GM12878 (cell line): Measurements from ENCODE around the gene PTPN2. TPM values are rescaled to one million over a fixed set of nuclear protein-coding genes. Genes with fewer than 3 reads are reported as not detected.

Experiments used
- ATAC-seq: fragments of 200-7000 bp; cut with Tn5 transposase; 3 replicates; pipeline ENCODE4 v1.9.1; 2020; ENCODE audit warnings: mild to moderate bottlenecking, moderate library complexity
- BruUV-seq: library from RNA; stranded (reverse); fragments of 400-500 nt; replicated peaks from 2 replicates; lab custom pipeline; 2021; lab: Mats Ljungman, UMichigan
- CTCF ChIA-PET: fragments of 300-600 bp; sonication (Branson Sonifier 250); formaldehyde crosslinking; extraction: SDS; loops from one replicate; lab custom pipeline; 2021; ENCODE audit warnings: inconsistent platforms; lab: Yijun Ruan, JAX
- POLR2A ChIA-PET: fragments of 350-600 bp; formaldehyde crosslinking; extraction: SDS; loops from one replicate; lab custom pipeline; 2021; ENCODE audit warnings: inconsistent platforms; lab: Charles Lee
- RAD21 ChIA-PET: fragments of 300-600 bp; sonication (Branson Sonifier 250); formaldehyde crosslinking; loops from one replicate; lab custom pipeline; 2023; ENCODE audit warnings: antibody characterized with exemption; ENCODE audit not compliant: unreplicated experiment; lab: Charles Lee
- SMC1A ChIA-PET: fragments of 300-600 bp; sonication (Branson Sonifier 250); formaldehyde crosslinking; loops from one replicate; lab custom pipeline; 2023; ENCODE audit not compliant: unreplicated experiment, uncharacterized antibody; lab: Charles Lee
- DNase-seq: peaks from one replicate; pipeline ENCODE4 v3.0.0-alpha.2; 2011; ENCODE audit warnings: low read depth, low spot score
- FAIRE-seq: peaks from 3 replicates; lab custom pipeline; 2011; peaks lifted over from hg19 to GRCh38; lab: Jason Lieb, UNC
- H2AFZ ChIP-seq: 2 replicates; pipeline ENCODE4 v1.6.0; 2011; ENCODE audit warnings: low read depth, low read length, control low read depth; ENCODE audit not compliant: control insufficient read depth
- H3K27ac ChIP-seq: 2 replicates; pipeline ENCODE4 v1.5.1; 2011; ENCODE audit warnings: control low read depth; ENCODE audit not compliant: control insufficient read depth, insufficient read depth
- H3K27me3 ChIP-seq, 2 experiments: replicated peaks in 1 of 2; 2 replicates each; pipeline versions ENCODE4 v1.6.0 to v1.6.1; 2011; ENCODE audit warnings: low read length in 1 of 2; ENCODE audit not compliant: control insufficient read depth in 2 of 2, insufficient read depth in 2 of 2
- H3K36me3 ChIP-seq, 2 experiments: 2 replicates each; pipeline ENCODE4 v1.5.1; 2011; ENCODE audit warnings: low read length in 1 of 2; ENCODE audit not compliant: control insufficient read depth in 2 of 2, insufficient read depth in 2 of 2
- H3K4me1 ChIP-seq: 2 replicates; pipeline ENCODE4 v1.6.1; 2011; ENCODE audit warnings: mild to moderate bottlenecking, low read length, moderate library complexity, mixed read lengths; ENCODE audit not compliant: control insufficient read depth, insufficient read depth
- H3K4me2 ChIP-seq: 2 replicates; pipeline ENCODE4 v1.6.0; 2011; ENCODE audit warnings: control low read depth; ENCODE audit not compliant: control insufficient read depth, insufficient read depth
- H3K4me3 ChIP-seq: fragments of 200-600 bp; sonication (generic); 2 replicates; pipeline ENCODE4 v1.5.1; 2016
- H3K79me2 ChIP-seq: 2 replicates; pipeline ENCODE4 v1.6.0; 2011; ENCODE audit warnings: low read length; ENCODE audit not compliant: control insufficient read depth, insufficient read depth
- H3K9ac ChIP-seq: 2 replicates; pipeline ENCODE4 v1.8.0; 2011; ENCODE audit warnings: low read length, control low read depth, mixed read lengths; ENCODE audit not compliant: control insufficient read depth, insufficient read depth
- H3K9me3 ChIP-seq: replicated peaks from 3 replicates; pipeline ENCODE4 v1.5.1; 2011; ENCODE audit warnings: mild to moderate bottlenecking, low read length; ENCODE audit not compliant: control insufficient read depth, insufficient read depth
- H4K20me1 ChIP-seq: 2 replicates; pipeline ENCODE4 v1.6.0; 2011; ENCODE audit not compliant: control insufficient read depth, insufficient read depth
- BRCA1 ChIP-seq: IDR thresholded peaks from 2 replicates; pipeline ENCODE4 v1.6.1; 2011; ENCODE audit warnings: low read depth, low read length, improper control_type of control experiment
- CBX3 ChIP-seq: fragments of 200-600 bp; sonication (generic); IDR thresholded peaks from 2 replicates; pipeline ENCODE4 v1.6.1; 2016; ENCODE audit warnings: low read depth, borderline replicate concordance
- HCFC1 ChIP-seq: fragments of 150-350 bp; IDR thresholded peaks from 2 replicates; pipeline ENCODE4 v1.6.1; 2014; ENCODE audit warnings: low read length
- IKZF1 ChIP-seq: fragments of 450-650 bp; conservative IDR thresholded peaks from 2 replicates; pipeline ENCODE4 v1.6.1; 2017; ENCODE audit warnings: antibody characterized with exemption, mild to moderate bottlenecking
- IKZF2 ChIP-seq, 2 experiments: fragments of 450-650 bp; IDR thresholded peaks; 2 replicates each; pipeline ENCODE4 v1.6.1; 2017; ENCODE audit warnings: mild to moderate bottlenecking in 2 of 2, moderate library complexity in 2 of 2
- JUND ChIP-seq: IDR thresholded peaks from 2 replicates; pipeline ENCODE4 v1.6.1; 2012; ENCODE audit warnings: low read depth, mild to moderate bottlenecking, low read length, improper control_type of control experiment, moderate library complexity
- MEF2B ChIP-seq: fragments of 450-650 bp; IDR thresholded peaks from 2 replicates; pipeline ENCODE4 v1.6.1; 2018; ENCODE audit warnings: mild to moderate bottlenecking, moderate library complexity; ENCODE audit not compliant: partially characterized antibody, poor library complexity, severe bottlenecking
- NFYA ChIP-seq: IDR thresholded peaks from 2 replicates; pipeline ENCODE4 v1.6.1; 2011; ENCODE audit warnings: low read depth, mild to moderate bottlenecking, low read length, improper control_type of control experiment, borderline replicate concordance
- SMARCA5 ChIP-seq: fragments of 450-650 bp; IDR thresholded peaks from 2 replicates; pipeline ENCODE4 v1.6.1; 2017; ENCODE audit warnings: mild to moderate bottlenecking
- SREBF2 ChIP-seq: IDR thresholded peaks from 2 replicates; pipeline ENCODE4 v1.6.1; 2012; ENCODE audit warnings: mild to moderate bottlenecking, low read length
- TARDBP ChIP-seq: IDR thresholded peaks from 2 replicates; pipeline ENCODE4 v1.6.1; 2016; ENCODE audit warnings: borderline replicate concordance
- ZSCAN29 ChIP-seq: fragments of 450-650 bp; IDR thresholded peaks from 2 replicates; pipeline ENCODE4 v1.6.1; 2017; ENCODE audit warnings: mild to moderate bottlenecking, moderate library complexity
- WGBS: methylation state at CpG from one replicate; pipeline ENCODE4 v1.1.6; 2016; ENCODE audit warnings: low lambda C conversion rate; ENCODE audit not compliant: insufficient replicate concordance, insufficient coverage; ENCODE audit errors: missing lambda C conversion rate; 5-methylcytosine and 5-hydroxymethylcytosine counted together
- in situ Hi-C: fragments of 300-500 bp; cut with MboI; formaldehyde crosslinking; loops from 9 replicates; pipeline ENCODE4 v1.14.3; 2018; ENCODE audit warnings: mixed read lengths
- intact Hi-C: fragments of 100-400 bp; cut with micrococcal nuclease; formaldehyde crosslinking; loops from one replicate; pipeline ENCODE4 v1.14.2; 2022; ENCODE audit not compliant: unreplicated experiment
- polyA plus RNA-seq, 11 experiments: library from polyadenylated mRNA; depleted of rRNA in 4 of 11; unstranded in 6 of 11; stranded (reverse) in 5 of 11; fragments of >200 nt; fragmentation: Nextera tagmentation in 4 of 11; fragmentation: Illumina TruSeq in 1 of 11; extraction: Ambion mirVana in 4 of 11; extraction: Trizol in 1 of 11; gene quantifications; 1 replicate in 1 of 11; 2 replicates in 10 of 11; pipeline versions ENCODE4 v1.2.1 to v1.2.3, GENCODE V29; 2011 to 2016; ENCODE audit warnings: inconsistent platforms in 2 of 11, missing spikeins in 2 of 11, low read depth in 1 of 11
- total RNA-seq, 4 experiments: library from RNA; depleted of rRNA in 3 of 4; stranded (reverse); fragments of >200 nt in 3 of 4; fragmentation: Illumina TruSeq in 1 of 4; extraction: Trizol in 1 of 4; gene quantifications; 2 replicates each; pipeline versions ENCODE4 v1.2.1 to v1.2.3, GENCODE V29; 2013 to 2021
- TF ChIP-seq, protein P1 (sequence below): IDR thresholded peaks from 2 replicates; pipeline ENCODE4 v1.6.1; 2011; ENCODE audit warnings: borderline replicate concordance, low read depth, mild to moderate bottlenecking, moderate library complexity, low read length; ENCODE audit not compliant: insufficient read depth, poor library complexity, severe bottlenecking
- TF ChIP-seq, protein P2 (sequence below): fragments of 450-650 bp; IDR thresholded peaks from 2 replicates; pipeline ENCODE4 v1.6.1; 2017; ENCODE audit warnings: mild to moderate bottlenecking
- TF ChIP-seq, protein P3 (sequence below): IDR thresholded peaks from 2 replicates; pipeline ENCODE4 v1.6.1; 2011; ENCODE audit warnings: borderline replicate concordance, low read depth, mild to moderate bottlenecking, moderate library complexity, mixed read lengths, low read length; ENCODE audit not compliant: insufficient read depth; ENCODE audit errors: extremely low read length
- TF ChIP-seq, protein P4 (sequence below): fragments of 450-650 bp; IDR thresholded peaks from 2 replicates; pipeline ENCODE4 v1.6.1; 2014; ENCODE audit warnings: mild to moderate bottlenecking

The PTPN2 gene
- total and polyA plus RNA-seq, 10 of the 15 experiments (the other 5 are each of a cell fraction or from before 2014, with no cell fraction given) = 46.5 to 86.7 (median 64.6) TPM

DNA sequence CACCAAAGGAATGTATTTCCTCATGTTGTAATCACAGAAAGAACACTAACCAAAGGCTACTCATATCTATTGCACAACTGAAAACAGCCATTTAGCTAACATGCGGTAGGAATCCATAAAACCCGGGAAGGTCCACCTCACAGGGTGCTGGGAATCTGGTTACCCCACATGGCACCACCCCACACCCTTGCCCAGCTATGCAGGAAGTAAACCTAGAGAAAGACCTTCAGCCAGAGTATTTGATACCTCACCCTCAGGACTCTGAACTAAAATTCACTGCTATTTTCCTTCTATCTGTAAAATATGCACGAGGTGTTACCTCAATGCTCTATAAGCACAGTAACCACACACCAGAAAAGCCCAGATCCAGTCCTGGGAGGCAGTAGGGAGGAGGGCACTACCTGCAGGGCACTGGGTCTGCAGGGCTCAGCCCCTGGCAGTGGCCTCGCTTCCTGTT lies 45.8 kb downstream of the PTPN2 start:
- peaks cover 46% of the 10 kb centered on the region for H3K79me2 ChIP-seq
- peak overlapping the region; percentile 62 for H3K4me3 ChIP-seq
- peaks cover 4 to 9% of the 10 kb centered on the region in 2 experiments for H3K36me3 ChIP-seq
- 4% methylated on average over 4 of the region's 4 CpGs for WGBS
- intact Hi-C loops = loop anchor here (2.0 to 5.0 kb wide), 2 partner anchors 35 to 109 kb away; partner anchors contain the start of gene SEH1L
- H3K4me2 ChIP-seq = peak overlapping the region; percentile 91
- no peak overlapping the region; the same call in 1 of the 2 replicates for H2AFZ ChIP-seq
- no peaks in the 10 kb centered on the region for H3K27me3 ChIP-seq
- POLR2A ChIA-PET = interaction anchor here (1.5 kb wide), 2 partner anchors 45 to 47 kb away, joined by 5 to 6 read pairs; no protein-coding TSS in a partner anchor
- ATAC-seq (peak; percentile 42), DNase-seq (peak; percentile 39), FAIRE-seq (no peak)
- RAD21 ChIA-PET = interaction anchor here (0.7 to 1.5 kb wide), 6 partner anchors 25 to 49 kb away, joined by 3 to 15 read pairs (median 4); no protein-coding TSS in a partner anchor
- H3K9ac ChIP-seq = peak overlapping the region; percentile 68
- in situ Hi-C loops = no loop called here
- no TSS peak for BruUV-seq
- SMC1A ChIA-PET = interaction anchor here (0.6 to 1.5 kb wide), 6 partner anchors 11 to 53 kb away, joined by 3 to 18 read pairs (median 4); no protein-coding TSS in a partner anchor
- no peaks in the 10 kb centered on the region for H4K20me1 ChIP-seq
- CTCF ChIA-PET = interaction anchor here (0.9 kb wide), 1 partner anchor 43 kb away, joined by 3 read pairs; no protein-coding TSS in a partner anchor
- no peaks in the 10 kb centered on the region for H3K9me3 ChIP-seq
- peak overlapping the region; percentile 95 for H3K27ac ChIP-seq
- H3K4me1 ChIP-seq = peaks cover 31% of the 10 kb centered on the region
- TF ChIP-seq SMARCA5 (no peak), BRCA1 (no peak), IKZF1 (peak; percentile 56), IKZF2 (IDR thresholded peaks at IDR 0.05) (peak in 1 of 2 experiments; percentile 49; a peak in 1 of 4 replicates), JUND (no peak), ZSCAN29 (no peak), NFYA (no peak), MEF2B (no peak), SREBF2 (no peak), CBX3 (no peak), HCFC1 (no peak), TARDBP (no peak)
- TF ChIP-seq, protein P1, sequence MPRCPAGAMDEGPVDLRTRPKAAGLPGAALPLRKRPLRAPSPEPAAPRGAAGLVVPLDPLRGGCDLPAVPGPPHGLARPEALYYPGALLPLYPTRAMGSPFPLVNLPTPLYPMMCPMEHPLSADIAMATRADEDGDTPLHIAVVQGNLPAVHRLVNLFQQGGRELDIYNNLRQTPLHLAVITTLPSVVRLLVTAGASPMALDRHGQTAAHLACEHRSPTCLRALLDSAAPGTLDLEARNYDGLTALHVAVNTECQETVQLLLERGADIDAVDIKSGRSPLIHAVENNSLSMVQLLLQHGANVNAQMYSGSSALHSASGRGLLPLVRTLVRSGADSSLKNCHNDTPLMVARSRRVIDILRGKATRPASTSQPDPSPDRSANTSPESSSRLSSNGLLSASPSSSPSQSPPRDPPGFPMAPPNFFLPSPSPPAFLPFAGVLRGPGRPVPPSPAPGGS = no peak
- TF ChIP-seq, protein P2, sequence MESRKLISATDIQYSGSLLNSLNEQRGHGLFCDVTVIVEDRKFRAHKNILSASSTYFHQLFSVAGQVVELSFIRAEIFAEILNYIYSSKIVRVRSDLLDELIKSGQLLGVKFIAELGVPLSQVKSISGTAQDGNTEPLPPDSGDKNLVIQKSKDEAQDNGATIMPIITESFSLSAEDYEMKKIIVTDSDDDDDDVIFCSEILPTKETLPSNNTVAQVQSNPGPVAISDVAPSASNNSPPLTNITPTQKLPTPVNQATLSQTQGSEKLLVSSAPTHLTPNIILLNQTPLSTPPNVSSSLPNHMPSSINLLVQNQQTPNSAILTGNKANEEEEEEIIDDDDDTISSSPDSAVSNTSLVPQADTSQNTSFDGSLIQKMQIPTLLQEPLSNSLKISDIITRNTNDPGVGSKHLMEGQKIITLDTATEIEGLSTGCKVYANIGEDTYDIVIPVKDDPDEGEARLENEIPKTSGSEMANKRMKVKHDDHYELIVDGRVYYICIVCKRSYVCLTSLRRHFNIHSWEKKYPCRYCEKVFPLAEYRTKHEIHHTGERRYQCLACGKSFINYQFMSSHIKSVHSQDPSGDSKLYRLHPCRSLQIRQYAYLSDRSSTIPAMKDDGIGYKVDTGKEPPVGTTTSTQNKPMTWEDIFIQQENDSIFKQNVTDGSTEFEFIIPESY = no peak
- TF ChIP-seq, protein P3, sequence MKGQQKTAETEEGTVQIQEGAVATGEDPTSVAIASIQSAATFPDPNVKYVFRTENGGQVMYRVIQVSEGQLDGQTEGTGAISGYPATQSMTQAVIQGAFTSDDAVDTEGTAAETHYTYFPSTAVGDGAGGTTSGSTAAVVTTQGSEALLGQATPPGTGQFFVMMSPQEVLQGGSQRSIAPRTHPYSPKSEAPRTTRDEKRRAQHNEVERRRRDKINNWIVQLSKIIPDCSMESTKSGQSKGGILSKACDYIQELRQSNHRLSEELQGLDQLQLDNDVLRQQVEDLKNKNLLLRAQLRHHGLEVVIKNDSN = no peak
- TF ChIP-seq, protein P4, sequence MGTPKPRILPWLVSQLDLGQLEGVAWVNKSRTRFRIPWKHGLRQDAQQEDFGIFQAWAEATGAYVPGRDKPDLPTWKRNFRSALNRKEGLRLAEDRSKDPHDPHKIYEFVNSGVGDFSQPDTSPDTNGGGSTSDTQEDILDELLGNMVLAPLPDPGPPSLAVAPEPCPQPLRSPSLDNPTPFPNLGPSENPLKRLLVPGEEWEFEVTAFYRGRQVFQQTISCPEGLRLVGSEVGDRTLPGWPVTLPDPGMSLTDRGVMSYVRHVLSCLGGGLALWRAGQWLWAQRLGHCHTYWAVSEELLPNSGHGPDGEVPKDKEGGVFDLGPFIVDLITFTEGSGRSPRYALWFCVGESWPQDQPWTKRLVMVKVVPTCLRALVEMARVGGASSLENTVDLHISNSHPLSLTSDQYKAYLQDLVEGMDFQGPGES = no peak
